SK-N-SH treated with all-trans-retinoic acid at 6 μM for 48 hours (cell line): ENCODE data around the gene SLC30A5.
"Not testable (repeated sequence)": the region's sequence is repeated elsewhere in the genome, so short reads cannot be mapped to it uniquely, and the experiment has no call there.

Experiments
- OSR1 ChIP-seq: fragments of 250-450 bp; sonication (Bioruptor Pico); IDR thresholded peaks from 2 replicates; pipeline ENCODE4 v1.8.0; 2022; ENCODE audit warnings: moderate library complexity, mild to moderate bottlenecking, inconsistent platforms
- RARB ChIP-seq: fragments of 250-450 bp; sonication (Bioruptor Pico); IDR thresholded peaks from 2 replicates; pipeline ENCODE4 v1.8.0; 2021; ENCODE audit warnings: mild to moderate bottlenecking, moderate library complexity
- SNAI2 ChIP-seq: fragments of 250-450 bp; sonication (Bioruptor Pico); IDR thresholded peaks from 2 replicates; pipeline ENCODE4 v1.5.0; 2020; ENCODE audit warnings: mild to moderate bottlenecking, moderate library complexity
- TOX ChIP-seq: fragments of 250-450 bp; sonication (Bioruptor Pico); IDR thresholded peaks from 2 replicates; pipeline ENCODE4 v1.8.0; 2021; ENCODE audit warnings: mild to moderate bottlenecking, moderate library complexity, borderline replicate concordance
- ZNF565 ChIP-seq: fragments of 450-650 bp; formaldehyde crosslinking; conservative IDR thresholded peaks from 2 replicates; pipeline ENCODE4 v1.5.0; 2020; ENCODE audit warnings: low read depth, mild to moderate bottlenecking, moderate library complexity
- ZNF8 ChIP-seq: fragments of 450-650 bp; formaldehyde crosslinking; IDR thresholded peaks from 2 replicates; pipeline ENCODE4 v1.5.0; 2020; ENCODE audit warnings: mild to moderate bottlenecking, moderate library complexity
- TF ChIP-seq, protein P1 (sequence below): fragments of 250-450 bp; sonication (Bioruptor Pico); IDR thresholded peaks from 2 replicates; pipeline ENCODE4 v1.8.0; 2021; ENCODE audit warnings: low read depth, mild to moderate bottlenecking, moderate library complexity, borderline replicate concordance
- TF ChIP-seq, protein P2 (sequence below): fragments of 250-450 bp; sonication (Bioruptor Pico); IDR thresholded peaks from 2 replicates; pipeline ENCODE4 v1.8.0; 2020; ENCODE audit warnings: mild to moderate bottlenecking, moderate library complexity, borderline replicate concordance

DNA sequence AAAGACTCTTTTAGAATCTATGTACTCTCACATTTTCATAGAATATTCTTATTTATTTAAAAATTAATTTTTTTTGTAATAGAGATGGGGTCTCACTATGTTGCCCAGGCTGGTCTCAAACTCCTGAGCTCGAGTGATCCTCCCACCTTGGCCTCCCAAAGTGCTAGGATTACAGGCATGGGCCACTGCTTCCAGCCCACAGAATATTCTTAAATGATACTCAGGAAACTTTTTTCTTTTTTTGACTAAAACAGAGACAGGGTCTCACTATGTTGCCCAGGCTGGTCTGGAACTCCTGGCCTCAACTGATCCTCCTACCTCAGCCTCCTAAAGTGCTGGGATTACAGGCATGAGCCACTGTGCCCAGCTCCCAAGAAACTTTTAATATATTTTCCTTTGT, 43.4 kb downstream of the SLC30A5 start:
- not testable (repeated sequence) for TF ChIP-seq OSR1 (CRISPR knock-in tag); ZNF565; TOX (CRISPR knock-in tag); SNAI2 (CRISPR knock-in tag); RARB (CRISPR knock-in tag); ZNF8
- TF ChIP-seq, protein P1, sequence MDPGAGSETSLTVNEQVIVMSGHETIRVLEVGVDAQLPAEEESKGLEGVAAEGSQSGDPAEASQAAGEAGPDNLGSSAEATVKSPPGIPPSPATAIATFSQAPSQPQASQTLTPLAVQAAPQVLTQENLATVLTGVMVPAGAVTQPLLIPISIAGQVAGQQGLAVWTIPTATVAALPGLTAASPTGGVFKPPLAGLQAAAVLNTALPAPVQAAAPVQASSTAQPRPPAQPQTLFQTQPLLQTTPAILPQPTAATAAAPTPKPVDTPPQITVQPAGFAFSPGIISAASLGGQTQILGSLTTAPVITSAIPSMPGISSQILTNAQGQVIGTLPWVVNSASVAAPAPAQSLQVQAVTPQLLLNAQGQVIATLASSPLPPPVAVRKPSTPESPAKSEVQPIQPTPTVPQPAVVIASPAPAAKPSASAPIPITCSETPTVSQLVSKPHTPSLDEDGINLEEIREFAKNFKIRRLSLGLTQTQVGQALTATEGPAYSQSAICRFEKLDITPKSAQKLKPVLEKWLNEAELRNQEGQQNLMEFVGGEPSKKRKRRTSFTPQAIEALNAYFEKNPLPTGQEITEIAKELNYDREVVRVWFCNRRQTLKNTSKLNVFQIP (CRISPR knock-in tag), result not testable (repeated sequence)
- TF ChIP-seq, protein P2, sequence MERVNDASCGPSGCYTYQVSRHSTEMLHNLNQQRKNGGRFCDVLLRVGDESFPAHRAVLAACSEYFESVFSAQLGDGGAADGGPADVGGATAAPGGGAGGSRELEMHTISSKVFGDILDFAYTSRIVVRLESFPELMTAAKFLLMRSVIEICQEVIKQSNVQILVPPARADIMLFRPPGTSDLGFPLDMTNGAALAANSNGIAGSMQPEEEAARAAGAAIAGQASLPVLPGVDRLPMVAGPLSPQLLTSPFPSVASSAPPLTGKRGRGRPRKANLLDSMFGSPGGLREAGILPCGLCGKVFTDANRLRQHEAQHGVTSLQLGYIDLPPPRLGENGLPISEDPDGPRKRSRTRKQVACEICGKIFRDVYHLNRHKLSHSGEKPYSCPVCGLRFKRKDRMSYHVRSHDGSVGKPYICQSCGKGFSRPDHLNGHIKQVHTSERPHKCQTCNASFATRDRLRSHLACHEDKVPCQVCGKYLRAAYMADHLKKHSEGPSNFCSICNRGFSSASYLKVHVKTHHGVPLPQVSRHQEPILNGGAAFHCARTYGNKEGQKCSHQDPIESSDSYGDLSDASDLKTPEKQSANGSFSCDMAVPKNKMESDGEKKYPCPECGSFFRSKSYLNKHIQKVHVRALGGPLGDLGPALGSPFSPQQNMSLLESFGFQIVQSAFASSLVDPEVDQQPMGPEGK (CRISPR knock-in tag), result not testable (repeated sequence)
